Endothelial cell (in vitro differentiated cells): Measurements from ENCODE around the gene IL36RN. TPM values are rescaled to one million over a fixed set of nuclear protein-coding genes. Genes with fewer than 3 reads are reported as not detected.

Experiments
- DNase-seq: peaks from one replicate; pipeline ENCODE4 v3.0.0; 2021; ENCODE audit warnings: low spot score
- H3K27ac Mint-ChIP-seq: one replicate; pipeline ENCODE4 v1.8.0; 2021; ENCODE audit warnings: mixed read lengths, inconsistent platforms; ENCODE audit not compliant: unreplicated experiment
- H3K27me3 Mint-ChIP-seq: one replicate; pipeline ENCODE4 v1.8.0; 2021; ENCODE audit warnings: mild to moderate bottlenecking, moderate library complexity, mixed read lengths, inconsistent platforms; ENCODE audit not compliant: unreplicated experiment
- H3K36me3 Mint-ChIP-seq: one replicate; pipeline ENCODE4 v1.8.0; 2021; ENCODE audit warnings: mild to moderate bottlenecking, low read depth, mixed read lengths, inconsistent platforms; ENCODE audit not compliant: unreplicated experiment
- H3K4me1 Mint-ChIP-seq: one replicate; pipeline ENCODE4 v1.8.0; 2021; ENCODE audit warnings: mild to moderate bottlenecking, mixed read lengths, inconsistent platforms; ENCODE audit not compliant: unreplicated experiment
- H3K4me3 Mint-ChIP-seq: one replicate; pipeline ENCODE4 v1.8.0; 2021; ENCODE audit warnings: mild to moderate bottlenecking, mixed read lengths, inconsistent platforms; ENCODE audit not compliant: unreplicated experiment
- H3K9me3 Mint-ChIP-seq: one replicate; pipeline ENCODE4 v1.8.0; 2021; ENCODE audit warnings: mixed read lengths, inconsistent platforms; ENCODE audit not compliant: unreplicated experiment
- total RNA-seq: library from RNA; stranded (reverse); fragmentation: NEBNext Ultra II Directional; extraction: Animal tissue kit (Norgen Biotek cat#: 25700); gene quantifications from one replicate; pipeline ENCODE4 v1.2.1, GENCODE V29; 2021; ENCODE audit not compliant: unreplicated experiment
- TF ChIP-seq, protein P1 (sequence below): fragments of 200-600 bp; sonication (generic); IDR thresholded peaks from one replicate; pipeline ENCODE4 v1.5.0; 2021; ENCODE audit warnings: antibody characterized with exemption; ENCODE audit not compliant: unreplicated experiment

Gene IL36RN
- total RNA-seq, 1 donor from 2014 or later, result not detected

DNA sequence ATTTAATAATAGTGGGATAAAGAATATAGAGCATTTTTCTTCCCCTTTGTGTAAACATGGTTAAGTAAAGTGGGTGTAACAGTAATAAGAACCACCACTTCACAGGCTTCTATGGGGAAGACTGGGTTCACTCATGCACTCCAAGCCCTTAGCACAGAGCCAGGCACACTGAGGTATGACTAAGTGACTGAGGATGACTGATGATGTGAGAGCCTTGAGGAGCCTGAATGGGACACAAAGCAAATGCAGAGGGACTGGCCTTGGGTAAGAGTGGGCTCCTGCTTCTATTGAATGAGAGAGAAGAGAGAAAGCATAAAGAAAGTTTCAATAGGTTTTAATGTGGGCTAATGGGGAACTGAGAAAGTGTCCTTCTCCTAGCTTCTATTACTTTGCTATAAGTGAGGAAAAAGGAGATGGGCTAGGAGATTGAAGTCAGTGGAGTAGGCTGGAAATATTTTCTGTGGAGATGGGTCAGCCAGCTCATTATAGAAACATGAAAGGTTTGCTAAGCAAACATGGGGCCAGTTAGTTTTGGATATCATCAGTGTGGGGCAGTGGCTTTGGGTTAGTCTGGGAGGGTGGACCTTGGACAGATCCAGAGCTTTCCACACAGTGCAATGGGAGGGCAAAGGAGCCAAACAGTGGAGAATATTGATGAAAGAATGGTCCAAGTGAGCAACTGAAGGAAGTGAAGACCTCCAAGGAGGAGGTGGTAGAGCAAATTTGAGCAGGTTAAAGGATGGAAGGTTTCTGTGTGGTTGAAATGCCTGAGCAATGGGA lies 29.4 kb downstream of the IL36RN start:
- TF ChIP-seq, protein P1, sequence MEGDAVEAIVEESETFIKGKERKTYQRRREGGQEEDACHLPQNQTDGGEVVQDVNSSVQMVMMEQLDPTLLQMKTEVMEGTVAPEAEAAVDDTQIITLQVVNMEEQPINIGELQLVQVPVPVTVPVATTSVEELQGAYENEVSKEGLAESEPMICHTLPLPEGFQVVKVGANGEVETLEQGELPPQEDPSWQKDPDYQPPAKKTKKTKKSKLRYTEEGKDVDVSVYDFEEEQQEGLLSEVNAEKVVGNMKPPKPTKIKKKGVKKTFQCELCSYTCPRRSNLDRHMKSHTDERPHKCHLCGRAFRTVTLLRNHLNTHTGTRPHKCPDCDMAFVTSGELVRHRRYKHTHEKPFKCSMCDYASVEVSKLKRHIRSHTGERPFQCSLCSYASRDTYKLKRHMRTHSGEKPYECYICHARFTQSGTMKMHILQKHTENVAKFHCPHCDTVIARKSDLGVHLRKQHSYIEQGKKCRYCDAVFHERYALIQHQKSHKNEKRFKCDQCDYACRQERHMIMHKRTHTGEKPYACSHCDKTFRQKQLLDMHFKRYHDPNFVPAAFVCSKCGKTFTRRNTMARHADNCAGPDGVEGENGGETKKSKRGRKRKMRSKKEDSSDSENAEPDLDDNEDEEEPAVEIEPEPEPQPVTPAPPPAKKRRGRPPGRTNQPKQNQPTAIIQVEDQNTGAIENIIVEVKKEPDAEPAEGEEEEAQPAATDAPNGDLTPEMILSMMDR, result no peak

DNA sequence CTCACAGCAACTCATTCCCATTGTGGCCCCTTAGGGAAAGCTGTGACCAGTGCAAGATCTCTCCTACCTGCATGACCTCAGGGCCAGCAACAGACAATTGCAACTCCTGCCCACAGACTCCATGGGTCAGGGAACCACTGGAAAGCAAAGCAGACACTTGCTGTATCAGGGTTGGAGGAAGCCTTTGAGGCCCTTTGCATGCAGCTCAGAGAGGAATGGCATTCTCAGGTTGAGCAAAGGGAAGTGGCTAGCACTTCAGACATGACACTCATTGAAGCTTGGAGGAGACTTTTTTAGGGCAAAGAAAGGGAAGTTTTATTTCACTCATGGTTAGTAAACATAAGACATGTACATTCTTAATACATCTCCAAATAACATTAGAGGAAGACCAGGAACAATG lies 30.9 kb downstream of the IL36RN start:
- H3K4me1 Mint-ChIP-seq, result no peaks in the 10 kb centered on the region
- no peak overlapping the region for H3K4me3 Mint-ChIP-seq
- no peak overlapping the region for H3K27ac Mint-ChIP-seq
- DNase-seq, result no peak
- H3K27me3 Mint-ChIP-seq, result peaks cover 3% of the 10 kb centered on the region
- H3K36me3 Mint-ChIP-seq, result no peaks in the 10 kb centered on the region
- H3K9me3 Mint-ChIP-seq, result no peaks in the 10 kb centered on the region
- TF ChIP-seq, protein P1, result no peak

More for the DNA sequence above, 29.4 kb downstream of the IL36RN start:
- DNase-seq, result no peak
- Mint-ChIP-seq H3K9me3 (no peaks in the 10 kb centered on the region), H3K4me1 (no peaks in the 10 kb centered on the region), H3K27ac (no peak overlapping the region), H3K27me3 (peaks cover 3% of the 10 kb centered on the region), H3K36me3 (no peaks in the 10 kb centered on the region), H3K4me3 (no peak overlapping the region)

DNA sequence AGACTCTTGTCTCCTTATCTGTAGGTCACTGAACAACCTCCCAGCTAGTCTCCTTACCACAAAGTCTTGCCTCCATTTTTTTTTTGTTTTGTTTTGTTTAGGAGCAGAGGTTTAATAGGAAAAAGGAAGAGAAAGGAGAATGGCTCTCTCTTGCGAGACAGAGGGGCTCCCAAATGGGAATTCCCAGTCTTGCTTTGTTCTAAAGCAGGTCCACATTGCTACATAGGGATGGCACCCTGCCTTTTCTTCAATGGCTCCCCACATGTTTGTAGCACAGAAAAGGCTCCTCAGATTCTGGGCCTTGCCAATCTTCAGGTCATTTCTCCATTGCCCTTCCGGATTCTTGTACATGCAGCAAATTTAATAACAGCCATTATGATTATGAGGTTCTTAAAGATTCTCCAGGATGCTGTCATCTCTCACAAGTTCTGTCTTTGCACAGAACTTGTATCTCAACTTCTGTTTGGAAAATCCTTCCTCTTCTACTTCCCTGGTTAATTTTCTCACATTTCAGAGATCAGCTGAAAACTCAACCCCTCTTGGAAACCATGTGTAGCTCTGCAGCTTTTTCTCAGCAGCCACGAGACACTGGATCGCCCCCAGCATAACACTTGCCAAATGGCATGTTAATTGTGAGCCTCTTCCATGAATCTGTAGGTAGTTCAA lies 32.4 kb downstream of the IL36RN start:
- Mint-ChIP-seq H3K9me3 (no peaks in the 10 kb centered on the region), H3K4me3 (no peak overlapping the region), H3K4me1 (no peaks in the 10 kb centered on the region), H3K27ac (no peak overlapping the region), H3K27me3 (no peaks in the 10 kb centered on the region), H3K36me3 (no peaks in the 10 kb centered on the region)
- no peak for DNase-seq
- TF ChIP-seq, protein P1, result no peak

DNA sequence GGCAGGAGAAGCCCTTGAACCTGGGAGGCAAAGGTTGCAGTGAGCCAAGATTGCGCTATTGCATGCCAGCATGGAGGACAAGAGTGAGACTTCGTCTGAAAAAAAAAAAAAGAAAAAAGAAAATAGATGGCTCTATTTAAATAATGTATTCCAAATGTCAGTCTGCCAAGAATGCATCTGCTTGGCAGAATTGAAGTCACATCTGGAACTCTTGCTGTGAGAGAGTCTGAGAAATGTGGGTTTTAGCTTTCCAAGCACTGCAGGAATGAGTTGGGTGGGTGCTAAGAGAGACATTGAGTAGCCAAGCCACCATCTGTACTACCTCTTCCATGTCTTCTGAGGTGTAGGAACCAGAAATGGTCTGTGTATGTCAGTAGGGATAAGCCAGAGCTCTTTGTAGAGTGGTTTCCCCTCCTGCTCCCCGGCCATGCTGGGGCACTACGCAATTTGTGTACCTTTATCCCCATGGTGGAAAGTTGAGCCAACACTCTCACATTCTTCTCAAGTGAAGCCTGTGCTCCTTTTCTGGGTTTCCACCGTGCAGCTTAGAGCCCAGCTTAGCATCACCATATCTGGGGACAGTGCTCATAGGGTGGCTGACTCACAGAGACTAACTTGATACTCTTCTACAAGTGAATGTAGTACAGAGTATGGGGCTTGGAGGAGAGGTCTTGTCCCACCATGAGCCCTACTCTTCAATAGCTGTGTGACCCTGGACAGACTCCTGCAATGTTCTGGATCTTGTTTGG lies 34.0 kb downstream of the IL36RN start:
- Mint-ChIP-seq H3K27ac (no peak overlapping the region), H3K9me3 (no peaks in the 10 kb centered on the region), H3K4me1 (no peaks in the 10 kb centered on the region), H3K27me3 (no peaks in the 10 kb centered on the region), H3K36me3 (no peaks in the 10 kb centered on the region), H3K4me3 (no peak overlapping the region)
- TF ChIP-seq, protein P1, result no peak
- no peak for DNase-seq
